MCF 10A (cell line): ENCODE data around the gene XRCC3. TPM values are rescaled to one million over a fixed set of nuclear protein-coding genes. Genes with fewer than 3 reads are reported as not detected.

Experiments
- BruUV-seq: library from RNA; stranded (reverse); fragments of 400-500 nt; replicated peaks from 2 replicates; lab custom pipeline; 2021; lab: Mats Ljungman, UMichigan
- CTCF ChIA-PET: fragments of 300-600 bp; sonication (Branson Sonifier 250); formaldehyde crosslinking; extraction: SDS; loops from one replicate; lab custom pipeline; 2021; ENCODE audit warnings: antibody characterized with exemption, inconsistent platforms; lab: Yijun Ruan, JAX
- POLR2A ChIA-PET: fragments of 300-600, 350-650 bp; sonication (Branson Sonifier 250); formaldehyde crosslinking; extraction: SDS; loops from one replicate; lab custom pipeline; 2020; ENCODE audit warnings: antibody characterized with exemption, inconsistent platforms; lab: Yijun Ruan, JAX
- DNase-seq: peaks from one replicate; pipeline ENCODE4 v3.0.0-alpha.2; 2018; ENCODE audit not compliant: unreplicated experiment
- H3K27ac Mint-ChIP-seq: one replicate; pipeline ENCODE4 v1.8.0; 2022; ENCODE audit warnings: mild to moderate bottlenecking, low read depth, mixed read lengths; ENCODE audit not compliant: unreplicated experiment
- H3K27me3 Mint-ChIP-seq: one replicate; pipeline ENCODE4 v1.8.0; 2022; ENCODE audit warnings: mixed read lengths; ENCODE audit not compliant: insufficient read depth, unreplicated experiment
- H3K36me3 Mint-ChIP-seq: one replicate; pipeline ENCODE4 v1.8.0; 2022; ENCODE audit warnings: mild to moderate bottlenecking, moderate library complexity, mixed read lengths; ENCODE audit not compliant: insufficient read depth, unreplicated experiment
- H3K4me1 Mint-ChIP-seq: one replicate; pipeline ENCODE4 v1.8.0; 2022; ENCODE audit warnings: mixed read lengths; ENCODE audit not compliant: insufficient read depth, unreplicated experiment
- H3K4me3 Mint-ChIP-seq: one replicate; pipeline ENCODE4 v1.8.0; 2022; ENCODE audit warnings: mild to moderate bottlenecking, moderate library complexity, mixed read lengths; ENCODE audit not compliant: unreplicated experiment
- H3K9me3 Mint-ChIP-seq: one replicate; pipeline ENCODE4 v1.8.0; 2022; ENCODE audit warnings: mixed read lengths; ENCODE audit not compliant: unreplicated experiment
- intact Hi-C: fragments of 100-400 bp; cut with micrococcal nuclease; formaldehyde crosslinking; loops from 2 replicates; pipeline ENCODE4 v1.14.1; 2022
- total RNA-seq: library from RNA; stranded (reverse); gene quantifications from 2 replicates; pipeline ENCODE4 v1.2.3, GENCODE V29; 2022
- TF ChIP-seq, protein P1 (sequence below): fragments of 200-600 bp; IDR thresholded peaks from one replicate; pipeline ENCODE4 v1.8.0; 2022; ENCODE audit warnings: antibody characterized with exemption, mild to moderate bottlenecking; ENCODE audit not compliant: unreplicated experiment

XRCC3 gene
- total RNA-seq, 1 experiment from 2014 or later = 17.5 TPM

DNA sequence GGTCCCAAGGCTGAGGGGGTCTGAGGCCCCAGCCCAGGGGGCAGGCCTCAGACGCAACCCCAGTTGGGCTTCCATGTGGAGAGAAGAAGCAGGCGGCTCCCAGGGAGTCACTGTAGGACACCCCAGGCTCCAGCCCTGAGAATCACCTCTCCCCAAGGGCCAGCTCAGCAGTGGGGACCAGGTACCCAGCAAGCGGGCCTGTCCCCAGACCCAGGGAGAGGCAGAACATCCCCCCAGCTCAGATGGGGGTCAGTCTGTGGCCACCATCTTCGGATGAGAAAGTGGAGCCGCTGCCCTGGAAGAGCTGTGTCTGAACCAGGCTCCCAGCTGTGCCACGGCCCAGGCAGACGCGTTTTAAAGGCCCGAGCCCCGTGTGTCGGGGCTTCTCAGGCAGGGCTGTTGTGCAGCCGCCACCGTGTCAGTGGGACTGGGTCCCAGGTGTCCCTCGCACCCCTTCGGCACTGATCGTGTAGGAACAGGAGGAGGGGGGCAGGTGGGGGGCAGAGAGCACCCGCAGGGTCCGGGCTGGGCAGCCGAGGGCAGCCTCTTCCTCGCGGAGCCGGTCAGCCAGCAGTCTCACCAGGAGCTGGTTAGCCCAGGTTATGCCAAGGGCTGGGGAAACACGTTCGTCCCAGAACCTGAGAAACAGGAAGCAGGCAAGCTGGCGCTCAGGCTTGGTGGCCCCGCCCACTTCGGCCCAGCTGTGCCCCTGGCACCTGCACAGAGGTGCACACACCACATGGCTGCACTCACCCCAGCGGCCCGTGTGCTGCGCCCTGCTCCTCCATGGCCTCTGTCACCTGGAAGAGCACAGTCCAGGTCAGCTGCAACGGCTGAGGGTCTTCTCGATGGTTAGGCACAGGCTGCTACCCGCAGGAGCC is 16.6 kb downstream of the XRCC3 start:
- ChIA-PET POLR2A (interaction anchor here (0.7 to 1.4 kb wide), 2 partner anchors 13 to 15 kb away, joined by 3 read pairs; no protein-coding TSS in a partner anchor), CTCF (interaction anchor here (0.6 kb wide), 1 partner anchor 83 kb away, joined by 3 read pairs; no protein-coding TSS in a partner anchor)
- DNase-seq = no peak
- Mint-ChIP-seq H3K4me1 (peaks cover 8% of the 10 kb centered on the region), H3K27me3 (no peaks in the 10 kb centered on the region), H3K9me3 (no peaks in the 10 kb centered on the region), H3K36me3 (peaks cover 59% of the 10 kb centered on the region), H3K4me3 (no peak overlapping the region), H3K27ac (peak overlapping the region; percentile 61)
- intact Hi-C loops = no loop called here
- TF ChIP-seq, protein P1, sequence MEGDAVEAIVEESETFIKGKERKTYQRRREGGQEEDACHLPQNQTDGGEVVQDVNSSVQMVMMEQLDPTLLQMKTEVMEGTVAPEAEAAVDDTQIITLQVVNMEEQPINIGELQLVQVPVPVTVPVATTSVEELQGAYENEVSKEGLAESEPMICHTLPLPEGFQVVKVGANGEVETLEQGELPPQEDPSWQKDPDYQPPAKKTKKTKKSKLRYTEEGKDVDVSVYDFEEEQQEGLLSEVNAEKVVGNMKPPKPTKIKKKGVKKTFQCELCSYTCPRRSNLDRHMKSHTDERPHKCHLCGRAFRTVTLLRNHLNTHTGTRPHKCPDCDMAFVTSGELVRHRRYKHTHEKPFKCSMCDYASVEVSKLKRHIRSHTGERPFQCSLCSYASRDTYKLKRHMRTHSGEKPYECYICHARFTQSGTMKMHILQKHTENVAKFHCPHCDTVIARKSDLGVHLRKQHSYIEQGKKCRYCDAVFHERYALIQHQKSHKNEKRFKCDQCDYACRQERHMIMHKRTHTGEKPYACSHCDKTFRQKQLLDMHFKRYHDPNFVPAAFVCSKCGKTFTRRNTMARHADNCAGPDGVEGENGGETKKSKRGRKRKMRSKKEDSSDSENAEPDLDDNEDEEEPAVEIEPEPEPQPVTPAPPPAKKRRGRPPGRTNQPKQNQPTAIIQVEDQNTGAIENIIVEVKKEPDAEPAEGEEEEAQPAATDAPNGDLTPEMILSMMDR = no peak
- BruUV-seq = no TSS peak

DNA sequence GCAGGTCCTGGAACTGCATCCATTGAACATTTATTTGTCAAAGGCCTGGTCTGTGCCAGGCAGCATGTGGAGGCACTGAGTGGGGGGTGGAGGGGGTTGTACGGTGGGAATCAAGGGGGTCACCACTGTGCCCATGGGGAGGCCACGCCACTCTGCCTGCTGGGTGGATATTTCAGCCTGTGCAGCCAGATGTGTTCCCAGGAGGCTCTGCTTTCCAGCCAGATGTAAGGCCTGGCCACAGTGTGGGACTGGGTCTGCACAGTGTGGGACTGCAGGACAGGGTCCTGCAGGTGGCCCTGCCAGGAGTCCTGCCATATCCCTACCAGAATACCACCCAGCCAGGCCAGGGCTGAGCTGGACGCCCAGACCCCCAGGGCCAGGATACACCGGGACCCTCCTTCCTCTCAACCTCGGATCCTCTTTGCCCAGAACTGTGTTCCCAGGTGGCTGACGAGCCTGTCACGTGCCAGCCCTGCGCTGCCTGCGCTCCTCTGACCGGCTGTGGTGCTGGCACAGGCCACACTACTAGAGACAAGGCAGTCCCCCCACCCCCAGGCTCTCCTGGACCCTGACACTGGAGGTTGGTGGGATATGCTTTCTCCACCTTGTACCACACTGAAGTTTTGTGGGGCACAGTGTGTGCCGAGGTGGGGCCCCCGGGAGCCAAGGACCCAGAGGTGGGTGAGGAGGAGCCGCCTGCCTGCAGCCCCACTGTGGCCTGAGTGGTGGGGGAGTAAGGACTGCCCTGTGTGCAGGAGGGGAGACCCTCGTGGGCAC is 17.5 kb downstream of the XRCC3 start:
- peaks cover 14% of the 10 kb centered on the region for H3K4me1 Mint-ChIP-seq
- no peak overlapping the region for H3K4me3 Mint-ChIP-seq
- peak overlapping the region; percentile 61 for H3K27ac Mint-ChIP-seq
- BruUV-seq = no TSS peak
- no peaks in the 10 kb centered on the region for H3K9me3 Mint-ChIP-seq
- H3K36me3 Mint-ChIP-seq = peaks cover 59% of the 10 kb centered on the region
- no peak for DNase-seq
- TF ChIP-seq, protein P1 = no peak
- intact Hi-C loops = no loop called here
- H3K27me3 Mint-ChIP-seq = no peaks in the 10 kb centered on the region
- ChIA-PET CTCF (no interaction called here), POLR2A (interaction anchor here (0.7 to 1.4 kb wide), 2 partner anchors 14 to 16 kb away, joined by 3 read pairs; no protein-coding TSS in a partner anchor)

DNA sequence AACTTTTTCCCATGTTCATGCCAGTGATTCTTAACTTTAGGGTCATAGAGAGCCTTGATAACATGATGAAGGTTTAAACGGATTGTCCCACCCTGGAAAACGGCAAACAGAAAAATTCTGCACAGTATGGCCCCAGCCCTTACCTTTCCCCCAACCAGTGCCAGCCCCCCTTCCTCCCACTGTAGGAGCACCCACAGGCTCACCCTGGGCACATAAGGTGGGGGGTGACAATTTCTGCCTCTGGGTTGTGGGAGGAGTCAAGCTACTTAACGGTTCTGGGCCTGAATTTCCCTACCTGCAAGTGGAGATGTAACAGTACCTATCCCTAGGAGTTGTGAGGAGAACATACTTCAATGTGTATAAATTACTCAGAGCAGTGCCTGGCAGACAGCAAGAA is 18.0 kb downstream of the XRCC3 start:
- Mint-ChIP-seq H3K9me3 (no peaks in the 10 kb centered on the region), H3K4me1 (peaks cover 14% of the 10 kb centered on the region), H3K27ac (no peak overlapping the region), H3K27me3 (no peaks in the 10 kb centered on the region), H3K4me3 (no peak overlapping the region), H3K36me3 (peaks cover 57% of the 10 kb centered on the region)
- no peak for DNase-seq
- POLR2A ChIA-PET = interaction anchor here (0.6 to 0.7 kb wide), 2 partner anchors 14 to 1137 kb away, joined by 3 read pairs; no protein-coding TSS in a partner anchor
- TF ChIP-seq, protein P1 = no peak
- CTCF ChIA-PET = no interaction called here
- BruUV-seq = no TSS peak
- intact Hi-C loops = no loop called here
